Fibroblast of lung (primary cell): ENCODE results near the gene MORC1.

Source experiments
- EZH2 ChIP-seq: IDR thresholded peaks from 2 replicates; pipeline ENCODE4 v1.5.1; 2012; ENCODE audit warnings: low read length, control low read depth, mild to moderate bottlenecking; ENCODE audit errors: missing control alignments
- TF ChIP-seq, protein P1 (sequence below), 2 donors: IDR thresholded peaks in 1 of 2; conservative IDR thresholded peaks in 1 of 2; 1 replicate in 1 of 2; 2 replicates in 1 of 2; pipeline ENCODE4 v1.5.1; 2011 to 2012; ENCODE audit warnings: low read length in 2 of 2, control low read depth in 1 of 2, inconsistent platforms in 1 of 2, low read depth in 1 of 2, mild to moderate bottlenecking in 1 of 2

DNA sequence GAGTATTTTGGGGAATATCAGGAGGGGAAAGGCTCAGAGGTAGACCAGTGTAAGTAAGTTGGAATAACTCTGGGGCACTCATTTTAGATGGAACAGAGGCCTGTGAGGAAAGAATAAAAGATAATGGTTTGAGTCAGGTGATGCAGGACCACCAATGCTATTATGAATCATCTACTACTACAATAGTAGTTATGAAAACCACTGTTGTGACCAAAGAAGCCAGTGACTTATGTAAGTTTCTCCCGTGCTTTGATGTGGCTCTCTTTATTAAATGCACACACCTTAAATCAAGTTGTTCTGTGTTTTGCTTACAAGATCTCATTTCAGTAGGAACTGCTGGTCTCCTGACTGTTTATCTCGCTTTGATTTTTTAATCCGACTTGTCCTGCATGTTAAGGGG, 151.2 kb downstream of the MORC1 start:
- TF ChIP-seq, protein P1, sequence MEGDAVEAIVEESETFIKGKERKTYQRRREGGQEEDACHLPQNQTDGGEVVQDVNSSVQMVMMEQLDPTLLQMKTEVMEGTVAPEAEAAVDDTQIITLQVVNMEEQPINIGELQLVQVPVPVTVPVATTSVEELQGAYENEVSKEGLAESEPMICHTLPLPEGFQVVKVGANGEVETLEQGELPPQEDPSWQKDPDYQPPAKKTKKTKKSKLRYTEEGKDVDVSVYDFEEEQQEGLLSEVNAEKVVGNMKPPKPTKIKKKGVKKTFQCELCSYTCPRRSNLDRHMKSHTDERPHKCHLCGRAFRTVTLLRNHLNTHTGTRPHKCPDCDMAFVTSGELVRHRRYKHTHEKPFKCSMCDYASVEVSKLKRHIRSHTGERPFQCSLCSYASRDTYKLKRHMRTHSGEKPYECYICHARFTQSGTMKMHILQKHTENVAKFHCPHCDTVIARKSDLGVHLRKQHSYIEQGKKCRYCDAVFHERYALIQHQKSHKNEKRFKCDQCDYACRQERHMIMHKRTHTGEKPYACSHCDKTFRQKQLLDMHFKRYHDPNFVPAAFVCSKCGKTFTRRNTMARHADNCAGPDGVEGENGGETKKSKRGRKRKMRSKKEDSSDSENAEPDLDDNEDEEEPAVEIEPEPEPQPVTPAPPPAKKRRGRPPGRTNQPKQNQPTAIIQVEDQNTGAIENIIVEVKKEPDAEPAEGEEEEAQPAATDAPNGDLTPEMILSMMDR (conservative IDR thresholded peaks at IDR 0.05 in 1 of 2, IDR thresholded peaks at IDR 0.05 in 1 of 2; ENCODE audit: low read depth in 1 of 2, low read length in 2 of 2) = no peak
- no peak for TF ChIP-seq EZH2
